Prostate gland (tissue), 2 donors: ENCODE measurements around the gene SLC35F3.

Source experiments
- POLR2AphosphoS5 ChIP-seq: sonication (generic); formaldehyde crosslinking; IDR thresholded peaks from one replicate; pipeline ENCODE4 v1.6.1; 2017; ENCODE audit warnings: antibody characterized with exemption
- TF ChIP-seq, protein P1 (sequence below), 4 experiments: fragments of 200-600 bp in 2 of 4; fragments of 450-650 bp in 2 of 4; sonication (generic) in 2 of 4; IDR thresholded peaks; 1 replicate in 3 of 4; 2 replicates in 1 of 4; pipeline ENCODE4 v1.5.1; 2016 to 2019; ENCODE audit warnings: antibody characterized with exemption in 4 of 4, mild to moderate bottlenecking in 2 of 4, moderate library complexity in 2 of 4

- TF ChIP-seq, protein P1, sequence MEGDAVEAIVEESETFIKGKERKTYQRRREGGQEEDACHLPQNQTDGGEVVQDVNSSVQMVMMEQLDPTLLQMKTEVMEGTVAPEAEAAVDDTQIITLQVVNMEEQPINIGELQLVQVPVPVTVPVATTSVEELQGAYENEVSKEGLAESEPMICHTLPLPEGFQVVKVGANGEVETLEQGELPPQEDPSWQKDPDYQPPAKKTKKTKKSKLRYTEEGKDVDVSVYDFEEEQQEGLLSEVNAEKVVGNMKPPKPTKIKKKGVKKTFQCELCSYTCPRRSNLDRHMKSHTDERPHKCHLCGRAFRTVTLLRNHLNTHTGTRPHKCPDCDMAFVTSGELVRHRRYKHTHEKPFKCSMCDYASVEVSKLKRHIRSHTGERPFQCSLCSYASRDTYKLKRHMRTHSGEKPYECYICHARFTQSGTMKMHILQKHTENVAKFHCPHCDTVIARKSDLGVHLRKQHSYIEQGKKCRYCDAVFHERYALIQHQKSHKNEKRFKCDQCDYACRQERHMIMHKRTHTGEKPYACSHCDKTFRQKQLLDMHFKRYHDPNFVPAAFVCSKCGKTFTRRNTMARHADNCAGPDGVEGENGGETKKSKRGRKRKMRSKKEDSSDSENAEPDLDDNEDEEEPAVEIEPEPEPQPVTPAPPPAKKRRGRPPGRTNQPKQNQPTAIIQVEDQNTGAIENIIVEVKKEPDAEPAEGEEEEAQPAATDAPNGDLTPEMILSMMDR (IDR thresholded peaks at IDR 0.05): no peak
- no peak for TF ChIP-seq POLR2AphosphoS5
These were observed 168.3 kb downstream of the SLC35F3 start for GRCh38 chr1:234072793-234073192.
